SU-DHL-6 (cell line): ENCODE results near the gene FAP.

Source experiments
- H2AFZ ChIP-seq: fragments of 200-600 bp; sonication (generic); 2 replicates; pipeline ENCODE4 v1.6.1; 2014; ENCODE audit warnings: low read depth, mild to moderate bottlenecking, moderate library complexity, mixed read lengths, antibody characterized with exemption, low read length; ENCODE audit not compliant: severe bottlenecking
- H3F3A ChIP-seq: fragments of 200-600 bp; shearing (Covaris generic); 2 replicates; pipeline ENCODE4 v1.6.0; 2016; ENCODE audit warnings: antibody characterized with exemption, mild to moderate bottlenecking; ENCODE audit not compliant: insufficient read depth
- H3K27ac ChIP-seq: fragments of 200-600 bp; sonication (generic); 2 replicates; pipeline ENCODE4 v1.5.1; 2016; ENCODE audit warnings: low read depth, mild to moderate bottlenecking, low read length, moderate library complexity, mixed read lengths
- H3K27me3 ChIP-seq: fragments of 200-600 bp; sonication (generic), shearing (Covaris generic); 2 replicates; pipeline ENCODE4 v1.6.0; 2014; ENCODE audit warnings: mild to moderate bottlenecking, low read length
- H3K36me3 ChIP-seq: fragments of 200-600 bp; sonication (generic); 2 replicates; pipeline ENCODE4 v1.6.1; 2014; ENCODE audit warnings: mild to moderate bottlenecking, low read length, mixed read lengths
- H3K4me2 ChIP-seq: fragments of 300-600, 200-600 bp; shearing (Covaris generic), sonication (generic); 2 replicates; pipeline ENCODE4 v1.6.0; 2014; ENCODE audit warnings: low read length, low read depth, mild to moderate bottlenecking; ENCODE audit not compliant: poor library complexity, severe bottlenecking
- H3K4me3 ChIP-seq: fragments of 200-600 bp; sonication (generic); 2 replicates; pipeline ENCODE4 v1.5.1; 2014; ENCODE audit warnings: antibody characterized with exemption, low read length, mild to moderate bottlenecking, mixed read lengths; ENCODE audit not compliant: insufficient read depth, poor library complexity, severe bottlenecking
- H3K79me2 ChIP-seq: fragments of 200-600 bp; sonication (generic); 2 replicates; pipeline ENCODE4 v1.6.1; 2014; ENCODE audit warnings: mild to moderate bottlenecking, low read length, moderate library complexity; ENCODE audit not compliant: insufficient read depth
- H3K9ac ChIP-seq: fragments of 200-600 bp; sonication (generic); 2 replicates; pipeline ENCODE4 v1.7.0; 2014; ENCODE audit warnings: mild to moderate bottlenecking, low read length
- H3K9me2 ChIP-seq: fragments of 200-600 bp; sonication (generic); replicated peaks from 2 replicates; pipeline ENCODE4 v1.6.1; 2014; ENCODE audit warnings: low read length; ENCODE audit not compliant: insufficient read depth
- H3K9me3 ChIP-seq: fragments of 200-600 bp; sonication (generic); 2 replicates; pipeline ENCODE4 v1.6.1; 2014; ENCODE audit warnings: low read length, mixed read lengths; ENCODE audit not compliant: insufficient read depth
- H4K20me1 ChIP-seq: fragments of 200-600 bp; sonication (generic); 2 replicates; pipeline ENCODE4 v1.6.1; 2014; ENCODE audit warnings: low read depth, mild to moderate bottlenecking, antibody characterized with exemption, low read length, moderate library complexity, mixed read lengths
- CTCF ChIP-seq: fragments of 200-600 bp; sonication (generic); IDR thresholded peaks from one replicate; pipeline ENCODE4 v1.5.1; 2017; ENCODE audit warnings: antibody characterized with exemption, mild to moderate bottlenecking, low read length, moderate library complexity; ENCODE audit not compliant: insufficient read depth, poor library complexity, severe bottlenecking
- EZH2phosphoT487 ChIP-seq: fragments of 200-600 bp; sonication (generic), shearing (Covaris generic); conservative IDR thresholded peaks from 2 replicates; pipeline ENCODE4 v1.6.1; 2018; ENCODE audit warnings: mild to moderate bottlenecking, antibody characterized with exemption, low read length, moderate library complexity, mixed read lengths

The FAP gene

DNA sequence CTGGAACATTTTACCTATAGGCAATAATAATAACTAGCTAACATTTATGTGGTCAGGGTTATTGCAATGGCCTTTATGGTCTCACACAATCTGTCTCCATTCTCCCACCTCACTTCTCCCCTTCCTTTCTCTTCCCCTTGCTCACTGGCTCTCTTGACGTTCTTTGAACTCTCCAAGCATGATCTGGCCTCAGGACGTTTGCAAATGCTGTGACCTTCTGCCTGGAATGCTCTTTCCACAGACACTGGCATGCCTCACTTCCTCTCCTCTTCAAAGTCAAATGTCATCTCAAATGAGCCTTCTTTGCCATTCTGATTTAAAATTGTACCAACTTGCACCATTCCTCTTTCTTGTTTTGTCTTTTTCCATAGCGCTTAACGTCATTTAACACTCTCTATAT, 65.9 kb downstream of the FAP start:
- H3K9ac ChIP-seq: no peak overlapping the region
- H3K27ac ChIP-seq: no peak overlapping the region
- no peaks in the 10 kb centered on the region for H3K36me3 ChIP-seq
- no peak overlapping the region for H3K4me3 ChIP-seq
- no peak overlapping the region for H3K4me2 ChIP-seq
- H3F3A ChIP-seq: no peaks in the 10 kb centered on the region
- H3K79me2 ChIP-seq: no peaks in the 10 kb centered on the region
- H3K9me2 ChIP-seq: no peaks in the 10 kb centered on the region
- no peak overlapping the region for H2AFZ ChIP-seq
- no peaks in the 10 kb centered on the region for H3K27me3 ChIP-seq
- no peak for TF ChIP-seq EZH2phosphoT487
- no peak for TF ChIP-seq CTCF
- no peaks in the 10 kb centered on the region for H3K9me3 ChIP-seq
- H4K20me1 ChIP-seq: no peaks in the 10 kb centered on the region

DNA sequence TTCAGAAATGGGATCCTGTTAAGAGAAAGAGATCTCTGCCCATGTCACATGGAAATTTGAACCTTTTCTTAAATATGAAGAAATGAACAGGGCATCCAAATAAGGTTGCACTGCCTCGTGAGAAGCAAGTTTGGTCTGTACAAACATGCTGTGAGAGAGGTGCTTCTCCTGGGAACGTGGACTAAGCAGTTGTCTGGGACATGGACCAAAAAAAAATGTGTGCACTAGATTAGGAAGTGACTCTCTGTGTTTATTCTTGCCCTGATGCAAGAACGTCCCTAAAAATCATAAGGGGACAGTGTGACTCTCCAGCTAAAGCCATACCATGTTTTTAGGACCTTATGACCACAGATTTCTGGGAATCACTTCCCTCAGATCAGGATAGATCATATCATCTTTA, 67.5 kb downstream of the FAP start:
- no peaks in the 10 kb centered on the region for H3K27me3 ChIP-seq
- H2AFZ ChIP-seq: no peak overlapping the region
- no peaks in the 10 kb centered on the region for H3F3A ChIP-seq
- H3K9me2 ChIP-seq: no peaks in the 10 kb centered on the region
- H3K79me2 ChIP-seq: no peaks in the 10 kb centered on the region
- H3K27ac ChIP-seq: no peak overlapping the region
- H3K36me3 ChIP-seq: no peaks in the 10 kb centered on the region
- H3K4me3 ChIP-seq: no peak overlapping the region
- H3K9ac ChIP-seq: no peak overlapping the region
- H4K20me1 ChIP-seq: no peaks in the 10 kb centered on the region
- no peaks in the 10 kb centered on the region for H3K9me3 ChIP-seq
- no peak overlapping the region for H3K4me2 ChIP-seq
- TF ChIP-seq CTCF (no peak), EZH2phosphoT487 (no peak)

- Histone ChIP-seq H3K36me3 (no peaks in the 10 kb centered on the region), H4K20me1 (no peaks in the 10 kb centered on the region), H3F3A (no peaks in the 10 kb centered on the region), H3K9me2 (no peaks in the 10 kb centered on the region), H3K9ac (no peak overlapping the region), H3K4me3 (no peak overlapping the region), H3K4me2 (no peak overlapping the region), H3K9me3 (no peaks in the 10 kb centered on the region), H2AFZ (no peak overlapping the region), H3K27ac (no peak overlapping the region), H3K27me3 (no peaks in the 10 kb centered on the region), H3K79me2 (no peaks in the 10 kb centered on the region)
- TF ChIP-seq EZH2phosphoT487: no peak
- TF ChIP-seq CTCF: no peak
These were observed 68.5 kb downstream of the FAP start for GRCh38 chr2:162174746-162175145.
